Body of pancreas (tissue), 4 donors: ENCODE measurements around the gene DERA.
"Not testable (repeated sequence)": the region's sequence is repeated elsewhere in the genome, so short reads cannot be mapped to it uniquely, and the experiment has no call there.

Source experiments
- CTCF ChIP-seq, 7 experiments: fragments of 450-650 bp in 4 of 7; fragments of 200-600 bp in 3 of 7; sonication (generic) in 3 of 7; IDR thresholded peaks; one replicate each; pipeline ENCODE4 v1.5.1; 2016 to 2019; ENCODE audit warnings: antibody characterized with exemption in 7 of 7
- POLR2A ChIP-seq, 3 donors: fragments of 450-650 bp; IDR thresholded peaks; one replicate each; pipeline ENCODE4 v1.6.1; 2016; ENCODE audit warnings: antibody characterized with exemption in 3 of 3, mild to moderate bottlenecking in 2 of 3

GRCh38 chr12:15967053-15967452 lies 55.9 kb downstream of the DERA start:
- not testable (repeated sequence) for TF ChIP-seq POLR2A, CTCF (IDR thresholded peaks at IDR 0.05)
